HG02870 (cell line): ENCODE results near the gene QRFPR.
"Not testable (repeated sequence)": the region's sequence is repeated elsewhere in the genome, so short reads cannot be mapped to it uniquely, and the experiment has no call there.

Source experiments
- ATAC-seq: cut with Tn5 transposase; IDR thresholded peaks from one replicate; pipeline ENCODE4 v1.9.1; 2021; ENCODE audit warnings: mild to moderate bottlenecking, moderate library complexity; ENCODE audit not compliant: unreplicated experiment

QRFPR gene

GRCh38 chr4:121380776-121381462 is at the start of gene QRFPR:
TSS of gene QRFPR (minus strand) at chr4:121381018. CDS start at chr4:121380647, 371 bp downstream.
- ATAC-seq: no peak

GRCh38 chr4:121428721-121429120 is 47.9 kb upstream of the QRFPR start:
- ATAC-seq: no peak

GRCh38 chr4:121421594-121421993 is 40.8 kb upstream of the QRFPR start:
- ATAC-seq: no peak

- ATAC-seq: no peak
Measured at GRCh38 chr4:121411151-121411744, 30.4 kb upstream of the QRFPR start.

GRCh38 chr4:121408567-121408966 is 27.7 kb upstream of the QRFPR start:
- ATAC-seq: not testable (repeated sequence)

GRCh38 chr4:121400632-121401031 is 19.8 kb upstream of the QRFPR start:
- no peak for ATAC-seq

GRCh38 chr4:121397941-121398601 is 17.3 kb upstream of the QRFPR start:
- no peak for ATAC-seq

GRCh38 chr4:121397434-121397833 is 16.6 kb upstream of the QRFPR start:
- no peak for ATAC-seq

- no peak for ATAC-seq
Measured at GRCh38 chr4:121392426-121393086, 11.7 kb upstream of the QRFPR start.

GRCh38 chr4:121390335-121390734 is 9.5 kb upstream of the QRFPR start:
- no peak for ATAC-seq

- no peak for ATAC-seq
Measured at GRCh38 chr4:121379276-121379675, 1.5 kb downstream of the QRFPR start.

GRCh38 chr4:121377076-121377475 is 3.7 kb downstream of the QRFPR start:
- no peak for ATAC-seq

- no peak for ATAC-seq
Measured at GRCh38 chr4:121376556-121376955, 4.3 kb downstream of the QRFPR start.

GRCh38 chr4:121376097-121376496 is 4.7 kb downstream of the QRFPR start:
- ATAC-seq: no peak

- ATAC-seq: no peak
Measured at GRCh38 chr4:121375262-121375661, 5.6 kb downstream of the QRFPR start.

GRCh38 chr4:121373841-121374240 is 7.0 kb downstream of the QRFPR start:
- ATAC-seq: no peak

GRCh38 chr4:121370729-121371325 is 10.0 kb downstream of the QRFPR start:
- ATAC-seq: peak; percentile 44

GRCh38 chr4:121360495-121360894 is 20.3 kb downstream of the QRFPR start:
- ATAC-seq: no peak

GRCh38 chr4:121358473-121358872 is 22.3 kb downstream of the QRFPR start:
- no peak for ATAC-seq

GRCh38 chr4:121353213-121353612 is 27.6 kb downstream of the QRFPR start:
- no peak for ATAC-seq

GRCh38 chr4:121344098-121344497 is 36.7 kb downstream of the QRFPR start:
- no peak for ATAC-seq
